ENCODE results near the gene CLCA1.

GRCh38 chr1:86491171-86491950, 22.6 kb downstream of the CLCA1 start:
- TF ChIP-seq EZH2 (IDR thresholded peaks at IDR 0.05) (no peak), CTCF (IDR thresholded peaks at IDR 0.05) (no peak)
